Breast epithelium (tissue), 4 donors: ENCODE data around the gene PLB1. TPM values are rescaled to one million over a fixed set of nuclear protein-coding genes. Genes with fewer than 3 reads are reported as not detected.
"Not testable (repeated sequence)": the region's sequence is repeated elsewhere in the genome, so short reads cannot be mapped to it uniquely, and the experiment has no call there.

Experiments used
- DNase-seq, 2 donors: peaks; one replicate each; pipeline ENCODE4 v3.0.0-alpha.2; 2019; ENCODE audit warnings: low spot score in 2 of 2
- H3K27ac ChIP-seq, 2 donors: fragments of 200-600 bp; sonication (generic) in 1 of 2; one replicate each; pipeline ENCODE4 v1.5.1; 2016 to 2019; ENCODE audit warnings: mild to moderate bottlenecking in 1 of 2
- H3K27me3 ChIP-seq, 2 donors: fragments of 200-600 bp; sonication (generic) in 1 of 2; one replicate each; pipeline versions ENCODE4 v1.5.1 to v1.6.0; 2017 to 2019; ENCODE audit warnings: control low read depth in 1 of 2, mild to moderate bottlenecking in 1 of 2
- H3K36me3 ChIP-seq: fragments of 200-600 bp; one replicate; pipeline ENCODE4 v1.5.1; 2019
- H3K4me1 ChIP-seq, 2 donors: fragments of 200-600 bp; sonication (generic); one replicate each; pipeline ENCODE4 v1.5.1; 2016 to 2019; ENCODE audit warnings: control low read depth in 1 of 2
- H3K4me3 ChIP-seq, 3 donors: fragments of 200-600 bp; sonication (generic); 1 replicate in 2 of 3; 2 replicates in 1 of 3; pipeline ENCODE4 v1.5.1; 2016 to 2019; ENCODE audit warnings: mild to moderate bottlenecking in 3 of 3, moderate library complexity in 2 of 3
- H3K9me3 ChIP-seq, 2 donors: fragments of 200-600 bp; sonication (generic) in 1 of 2; one replicate each; pipeline ENCODE4 v1.5.1; 2016 to 2019; ENCODE audit warnings: control low read depth in 1 of 2
- CTCF ChIP-seq, 3 donors: fragments of 450-650 bp; IDR thresholded peaks; one replicate each; pipeline ENCODE4 v1.5.1; 2016 to 2017; ENCODE audit warnings: antibody characterized with exemption in 3 of 3, mild to moderate bottlenecking in 3 of 3, moderate library complexity in 3 of 3
- POLR2A ChIP-seq: fragments of 450-650 bp; IDR thresholded peaks from one replicate; pipeline ENCODE4 v1.6.1; 2016; ENCODE audit warnings: antibody characterized with exemption, mild to moderate bottlenecking, moderate library complexity
- POLR2AphosphoS5 ChIP-seq, 3 donors: sonication (generic); formaldehyde crosslinking; IDR thresholded peaks; one replicate each; pipeline ENCODE4 v1.6.1; 2017; ENCODE audit warnings: antibody characterized with exemption in 3 of 3
- intact Hi-C: fragments of 100-400 bp; cut with DNase I; formaldehyde crosslinking; loops from one replicate; pipeline ENCODE4 v1.15.1; 2023; ENCODE audit warnings: low total_unique reads
- total RNA-seq, 3 donors: library from RNA; depleted of rRNA; stranded (reverse); fragments of >200 nt; gene quantifications; one replicate each; pipeline ENCODE4 v1.1.0, GENCODE V29; 2016

Gene PLB1
- total RNA-seq, 3 donors from 2014 or later = 5.6 to 11.9 (median 8.8) TPM

GRCh38 chr2:28469947-28470535 is 25.8 kb upstream of the PLB1 start:
- no peaks in the 10 kb centered on the region for H3K36me3 ChIP-seq
- TF ChIP-seq CTCF (IDR thresholded peaks at IDR 0.05) (no peak), POLR2A (no peak), POLR2AphosphoS5 (IDR thresholded peaks at IDR 0.05) (no peak)
- H3K9me3 ChIP-seq = no peaks in the 10 kb centered on the region
- no peak overlapping the region for H3K4me3 ChIP-seq
- H3K27me3 ChIP-seq = no peaks in the 10 kb centered on the region
- no peak overlapping the region for H3K27ac ChIP-seq
- intact Hi-C loops = no loop called here
- no peaks in the 10 kb centered on the region for H3K4me1 ChIP-seq
- no peak for DNase-seq

- no peaks in the 10 kb centered on the region for H3K4me1 ChIP-seq
- DNase-seq = no peak
Observed at GRCh38 chr2:28470759-28471158, 25.1 kb upstream of the PLB1 start.

GRCh38 chr2:28471214-28471613 is 24.6 kb upstream of the PLB1 start:
- no peaks in the 10 kb centered on the region for H3K4me1 ChIP-seq
- H3K27me3 ChIP-seq = no peaks in the 10 kb centered on the region
- DNase-seq = no peak
- no peak overlapping the region for H3K27ac ChIP-seq
- H3K36me3 ChIP-seq = no peaks in the 10 kb centered on the region
- no peaks in the 10 kb centered on the region for H3K9me3 ChIP-seq
- H3K4me3 ChIP-seq = no peak overlapping the region
- intact Hi-C loops = no loop called here
- TF ChIP-seq POLR2AphosphoS5 (IDR thresholded peaks at IDR 0.05) (no peak), CTCF (IDR thresholded peaks at IDR 0.05) (no peak), POLR2A (no peak)

More at GRCh38 chr2:28470759-28471158, 25.1 kb upstream of the PLB1 start:
- Histone ChIP-seq H3K27me3 (no peaks in the 10 kb centered on the region), H3K36me3 (no peaks in the 10 kb centered on the region), H3K9me3 (no peaks in the 10 kb centered on the region), H3K4me3 (no peak overlapping the region), H3K27ac (no peak overlapping the region)
- intact Hi-C loops = no loop called here
- no peak for TF ChIP-seq POLR2AphosphoS5 (IDR thresholded peaks at IDR 0.05)
- TF ChIP-seq CTCF (IDR thresholded peaks at IDR 0.05) = no peak
- no peak for TF ChIP-seq POLR2A

GRCh38 chr2:28471701-28472236 is 24.1 kb upstream of the PLB1 start:
- H3K27me3 ChIP-seq = no peaks in the 10 kb centered on the region
- H3K4me1 ChIP-seq = no peaks in the 10 kb centered on the region
- no peak overlapping the region for H3K4me3 ChIP-seq
- H3K27ac ChIP-seq = no peak overlapping the region
- no peaks in the 10 kb centered on the region for H3K9me3 ChIP-seq
- no peak for DNase-seq
- H3K36me3 ChIP-seq = no peaks in the 10 kb centered on the region
- intact Hi-C loops = no loop called here
- TF ChIP-seq POLR2AphosphoS5 (IDR thresholded peaks at IDR 0.05) (no peak), POLR2A (no peak), CTCF (IDR thresholded peaks at IDR 0.05) (no peak)

GRCh38 chr2:28472641-28473040 is 23.2 kb upstream of the PLB1 start:
- H3K9me3 ChIP-seq, H3K4me1 ChIP-seq, H3K27ac ChIP-seq, H3K4me3 ChIP-seq, DNase-seq, H3K36me3 ChIP-seq, intact Hi-C loops, H3K27me3 ChIP-seq: not testable (repeated sequence)
